Activated naive CD4-positive, alpha-beta T cell treated with anti-CD3 and anti-CD28 coated beads, Interleukin-2, amount 10 ng/mL, durations not matched to agents 5 hours and 36 hours (primary cell): ENCODE data around the gene B3GNT3. TPM values are rescaled to one million over a fixed set of nuclear protein-coding genes. Genes with fewer than 3 reads are reported as not detected.

Experiments used
- total RNA-seq, 2 experiments: library from RNA; stranded (reverse); gene quantifications; one replicate each; pipeline ENCODE4 v1.2.3, GENCODE V29; 2021

The B3GNT3 gene, protein sequence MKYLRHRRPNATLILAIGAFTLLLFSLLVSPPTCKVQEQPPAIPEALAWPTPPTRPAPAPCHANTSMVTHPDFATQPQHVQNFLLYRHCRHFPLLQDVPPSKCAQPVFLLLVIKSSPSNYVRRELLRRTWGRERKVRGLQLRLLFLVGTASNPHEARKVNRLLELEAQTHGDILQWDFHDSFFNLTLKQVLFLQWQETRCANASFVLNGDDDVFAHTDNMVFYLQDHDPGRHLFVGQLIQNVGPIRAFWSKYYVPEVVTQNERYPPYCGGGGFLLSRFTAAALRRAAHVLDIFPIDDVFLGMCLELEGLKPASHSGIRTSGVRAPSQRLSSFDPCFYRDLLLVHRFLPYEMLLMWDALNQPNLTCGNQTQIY
- total RNA-seq = not detected

GRCh38 chr19:17794731-17795494 is at the start of gene B3GNT3:
Gene B3GNT3, plus strand, starts transcription at chr19:17795138. Its CDS starts 12,670 bp downstream, at chr19:17807808.

DNA sequence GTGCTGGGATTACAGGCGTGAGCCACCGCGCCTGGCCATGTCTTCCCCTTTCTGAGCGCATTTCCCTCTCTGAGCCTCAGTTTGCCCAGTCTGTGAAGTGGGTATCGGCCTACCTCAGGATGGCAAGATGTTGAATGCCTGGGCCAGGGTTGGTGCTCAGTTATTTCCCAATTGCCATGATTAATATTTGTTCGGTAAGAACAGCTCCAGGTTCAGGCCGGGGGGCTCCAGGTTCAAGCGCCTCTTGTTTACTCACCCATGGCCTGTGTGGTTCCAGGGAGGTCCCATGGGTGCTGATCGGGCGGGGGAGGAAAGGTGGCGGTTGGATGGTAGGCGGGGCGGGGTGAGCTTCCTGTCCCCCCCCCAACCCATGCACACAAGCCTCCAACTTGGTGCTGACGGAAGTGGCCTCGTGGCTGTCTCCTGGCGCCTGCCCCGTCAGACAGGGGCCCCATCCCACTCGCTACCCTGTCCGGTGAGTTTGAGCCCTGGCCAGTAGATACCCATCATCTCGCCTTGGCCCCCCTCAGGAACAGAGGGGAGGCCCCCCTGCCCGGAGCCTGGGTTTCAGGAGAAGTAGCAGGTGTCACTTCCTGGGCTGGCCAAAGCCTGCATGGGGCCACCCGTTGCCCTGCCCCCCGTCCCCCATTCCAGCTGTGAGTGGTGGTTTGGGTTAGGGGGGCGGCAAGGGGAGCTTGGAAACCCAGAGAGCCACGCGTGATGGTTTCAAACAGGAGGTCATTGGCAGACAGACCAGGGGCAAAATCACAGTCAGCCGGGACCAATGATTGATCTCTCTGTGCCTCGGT is 43.6 kb upstream of the B3GNT3 start, which contains the start of gene FCHO1:
Gene FCHO1, plus strand, starts transcription at position 375 of the 809 bp plus-strand sequence. CDS start 3,688 bp downstream, outside the sequence.

GRCh38 chr19:17821190-17821589 is 26.3 kb downstream of the B3GNT3 start, which contains the start of gene INSL3:
Gene INSL3, minus strand, starts transcription at chr19:17821519. Its CDS starts 13 bp downstream, at chr19:17821506.

GRCh38 chr19:17847538-17848366 is 52.8 kb downstream of the B3GNT3 start, which contains the start of gene JAK3:
Gene JAK3, minus strand, starts transcription at chr19:17847982. Its CDS starts 3,565 bp downstream, at chr19:17844417.

DNA sequence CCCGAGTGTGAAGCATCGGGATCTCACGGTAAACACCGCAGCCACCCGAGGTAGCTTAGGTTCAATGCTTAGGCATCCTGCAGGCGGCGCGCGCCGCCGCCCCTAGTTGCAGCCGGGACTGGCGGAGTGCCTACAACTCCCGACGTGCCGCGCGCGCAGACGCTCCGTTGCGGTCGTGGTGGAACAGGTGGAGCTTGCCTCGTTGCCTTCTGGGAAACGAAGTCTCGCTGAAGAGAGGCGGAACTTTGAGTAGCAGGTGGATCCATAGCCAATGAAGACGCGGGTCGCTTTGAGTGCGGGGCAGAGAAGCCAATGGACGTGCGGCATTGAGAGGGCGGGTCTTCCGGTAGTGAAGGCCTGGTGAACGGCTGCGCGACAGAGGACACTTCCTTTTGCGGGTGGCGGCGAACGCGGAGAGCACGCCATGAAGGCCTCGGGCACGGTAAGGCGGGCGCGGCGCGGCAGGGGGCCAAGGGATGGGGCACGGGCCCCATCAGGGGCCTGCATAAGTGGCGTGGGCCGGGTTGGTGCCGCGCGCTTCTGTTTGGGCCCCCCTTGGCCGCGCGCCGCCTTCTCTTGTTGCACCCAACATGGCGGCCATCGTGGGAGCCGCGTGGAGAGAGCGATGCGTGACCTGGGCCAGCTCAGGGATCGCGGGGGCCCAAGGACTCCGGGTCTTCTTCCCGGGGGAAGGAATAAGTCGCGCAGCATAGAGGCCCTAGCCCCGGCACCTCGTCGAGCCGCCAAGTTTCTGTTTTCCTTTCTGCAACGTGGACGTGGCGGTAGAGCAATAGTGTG is 64.8 kb downstream of the B3GNT3 start, which contains the start of gene RPL18A:
Gene RPL18A, plus strand, starts transcription at position 378 of the 798 bp plus-strand sequence. Its CDS starts 47 bp downstream, at position 425.

Other genes with a start within 250 kb of the B3GNT3 start
- 10 to 100 TPM; 52.0 to 54.4 TPM for gene COLGALT1, start 239.5 kb upstream of the B3GNT3 start, total RNA-seq
- gene UNC13A, start 106.8 kb upstream of the B3GNT3 start, total RNA-seq = under 1 TPM; 0.05 to 0.08 TPM
- 10 to 100 TPM; 61.2 to 62.4 TPM for gene MAP1S, start 75.7 kb upstream of the B3GNT3 start, total RNA-seq
- gene FCHO1, start 43.7 kb upstream of the B3GNT3 start, total RNA-seq = 10 to 100 TPM; 85.4 to 87.2 TPM
- gene INSL3, start 26.4 kb downstream of the B3GNT3 start, total RNA-seq = 1 to 10 TPM; 7.2 to 7.4 TPM
- 100 to 1,000 TPM; 204 to 209 TPM for gene JAK3, start 52.8 kb downstream of the B3GNT3 start, total RNA-seq
- 1,000 to 10,000 TPM; 3,229 to 3,239 TPM for gene RPL18A, start 64.8 kb downstream of the B3GNT3 start, total RNA-seq
- 1 to 10 TPM; 3.3 to 4.1 TPM for gene SLC5A5, start 76.8 kb downstream of the B3GNT3 start, total RNA-seq
- 10 to 100 TPM; 51.5 to 52.7 TPM for gene CCDC124, start 137.9 kb downstream of the B3GNT3 start, total RNA-seq
- gene KCNN1, start 172.0 kb downstream of the B3GNT3 start, total RNA-seq = not detected
- 10 to 100 TPM; 63.2 to 65.3 TPM for gene ARRDC2, start 213.0 kb downstream of the B3GNT3 start, total RNA-seq